ENCODE data around the gene HSD11B2.
"Not testable (repeated sequence)": the region's sequence is repeated elsewhere in the genome, so short reads cannot be mapped to it uniquely, and the experiment has no call there.

HSD11B2 gene

DNA sequence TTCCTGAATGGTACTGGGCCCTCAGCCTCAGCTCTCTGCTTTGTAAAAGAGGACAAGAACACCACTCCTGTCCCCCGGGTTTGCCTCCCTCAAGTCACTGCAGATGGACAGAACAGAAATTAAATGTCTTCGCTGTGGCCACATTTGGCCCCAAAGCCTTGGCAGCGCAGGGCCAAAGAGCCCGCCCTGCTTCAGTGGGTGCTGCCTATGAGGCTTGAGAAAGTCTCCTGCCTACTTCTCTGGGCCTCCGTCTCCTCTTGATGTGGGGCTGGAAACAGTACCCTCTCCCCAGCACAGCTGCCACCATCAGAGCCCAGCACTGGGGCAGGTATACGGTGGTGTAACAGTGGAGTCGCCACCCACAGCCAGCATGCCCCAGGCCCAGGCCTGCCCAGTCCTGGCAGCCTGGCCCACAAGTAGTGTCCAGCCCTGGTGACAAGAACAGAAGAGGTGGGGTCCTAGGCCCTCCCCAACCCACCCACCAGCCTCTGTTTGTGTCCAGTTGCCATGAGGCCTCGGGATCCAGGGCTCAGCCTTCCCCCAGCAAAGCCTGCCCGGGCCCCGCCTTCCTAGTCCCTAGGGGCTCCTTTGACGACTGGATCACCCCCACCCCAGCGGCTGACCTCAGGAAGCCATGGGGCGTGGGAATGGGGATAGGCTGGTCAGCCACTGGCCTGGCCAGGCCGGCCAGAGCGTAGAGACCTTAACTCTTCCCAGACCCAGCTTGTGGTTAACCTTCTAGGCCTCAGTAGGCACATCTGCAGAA is 33.7 kb upstream of the HSD11B2 start:
- no peak for DNase-seq

DNA sequence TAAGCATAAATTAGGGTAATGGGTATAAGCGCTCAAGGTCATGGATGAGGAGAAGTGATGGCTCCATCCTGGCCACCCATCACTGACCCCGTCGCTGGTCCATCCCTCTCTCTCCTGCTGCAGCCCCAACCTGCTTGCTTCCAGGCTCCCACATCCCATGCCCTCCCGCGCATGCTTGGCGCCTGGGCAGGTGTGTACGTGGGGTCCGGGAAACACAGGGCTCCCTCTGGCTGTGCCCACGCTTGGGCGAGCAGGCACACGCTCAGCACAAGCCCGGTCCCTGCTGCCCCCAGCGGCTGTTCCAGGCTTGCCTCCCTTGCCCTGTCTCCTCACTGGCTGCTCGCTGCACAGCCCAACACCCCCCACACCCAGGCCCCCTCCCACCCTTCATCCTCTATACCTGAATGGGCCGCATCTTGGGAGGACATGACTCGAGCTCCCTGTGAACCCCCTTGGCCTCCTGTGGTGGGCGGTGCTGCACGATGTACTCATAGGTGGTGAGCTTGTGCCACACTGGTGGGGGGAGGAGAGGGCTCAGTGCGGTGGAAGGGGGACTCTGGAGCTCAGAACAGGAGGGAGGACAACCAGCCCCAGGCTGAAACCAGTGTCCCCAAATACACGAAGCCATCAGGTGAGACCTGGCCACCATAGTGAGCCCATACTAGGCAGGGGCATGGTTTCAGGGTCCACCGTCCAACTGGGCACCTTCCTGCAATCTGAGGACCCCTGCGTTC is 32.9 kb upstream of the HSD11B2 start:
- peak; percentile 36 for DNase-seq

DNA sequence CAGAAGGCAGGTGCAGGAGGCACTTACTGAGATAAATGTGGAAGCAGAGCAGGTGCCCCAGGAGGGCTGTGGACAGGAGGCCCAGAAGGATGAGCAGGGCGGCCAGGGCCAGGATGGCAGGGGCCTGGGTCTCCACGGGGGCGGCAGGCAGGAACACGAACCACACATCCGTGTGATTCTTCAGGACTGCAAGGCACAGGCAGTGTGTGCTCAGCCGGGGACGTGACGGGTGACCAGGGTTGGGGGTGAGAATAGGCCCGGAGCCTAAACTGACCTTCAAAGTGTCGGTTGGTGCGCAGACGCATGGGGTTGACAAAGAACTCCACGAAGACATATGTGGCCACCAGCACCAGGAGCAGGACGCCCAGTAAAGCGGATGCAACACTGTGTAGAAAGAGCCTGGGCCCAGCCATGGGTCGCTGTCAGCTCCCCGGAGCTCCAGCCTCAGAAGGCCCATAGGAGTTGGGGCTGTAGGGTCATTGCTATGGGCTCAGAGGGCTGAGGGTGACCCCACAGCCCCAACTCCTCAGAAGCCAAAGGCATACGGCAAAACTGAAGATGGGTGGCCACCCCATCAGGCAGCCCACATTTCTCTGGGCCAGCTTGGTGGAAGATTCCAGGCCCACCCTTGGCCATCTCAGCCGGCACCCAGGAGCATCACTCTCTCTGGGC is 32.2 kb upstream of the HSD11B2 start:
- DNase-seq, result no peak

DNA sequence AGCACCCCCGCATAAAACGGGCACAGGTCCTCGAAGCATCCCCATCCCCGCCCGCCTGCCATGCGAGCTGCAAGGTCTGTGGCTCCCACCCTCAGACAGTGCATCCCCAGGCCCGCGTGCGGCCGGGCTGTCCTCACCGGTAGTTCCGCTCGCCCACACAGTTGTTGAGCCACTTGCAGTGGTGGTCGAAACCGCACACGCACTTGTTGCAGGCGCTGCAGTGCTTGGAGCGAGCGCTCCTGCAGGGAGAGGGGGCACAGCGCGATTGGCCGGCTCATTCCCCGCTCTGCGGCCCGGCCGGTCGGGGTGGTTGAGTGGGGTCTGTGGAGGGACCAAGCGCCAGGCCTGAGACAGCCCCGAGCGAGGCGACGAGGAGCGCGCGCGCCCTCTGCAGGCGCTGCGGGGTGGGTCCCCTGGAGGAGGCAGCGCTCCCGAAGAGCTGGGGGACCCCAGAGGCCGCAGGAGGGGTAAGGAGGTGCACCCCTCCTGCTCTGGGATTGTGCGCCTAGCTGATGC is 31.6 kb upstream of the HSD11B2 start:
- no peak for DNase-seq

DNA sequence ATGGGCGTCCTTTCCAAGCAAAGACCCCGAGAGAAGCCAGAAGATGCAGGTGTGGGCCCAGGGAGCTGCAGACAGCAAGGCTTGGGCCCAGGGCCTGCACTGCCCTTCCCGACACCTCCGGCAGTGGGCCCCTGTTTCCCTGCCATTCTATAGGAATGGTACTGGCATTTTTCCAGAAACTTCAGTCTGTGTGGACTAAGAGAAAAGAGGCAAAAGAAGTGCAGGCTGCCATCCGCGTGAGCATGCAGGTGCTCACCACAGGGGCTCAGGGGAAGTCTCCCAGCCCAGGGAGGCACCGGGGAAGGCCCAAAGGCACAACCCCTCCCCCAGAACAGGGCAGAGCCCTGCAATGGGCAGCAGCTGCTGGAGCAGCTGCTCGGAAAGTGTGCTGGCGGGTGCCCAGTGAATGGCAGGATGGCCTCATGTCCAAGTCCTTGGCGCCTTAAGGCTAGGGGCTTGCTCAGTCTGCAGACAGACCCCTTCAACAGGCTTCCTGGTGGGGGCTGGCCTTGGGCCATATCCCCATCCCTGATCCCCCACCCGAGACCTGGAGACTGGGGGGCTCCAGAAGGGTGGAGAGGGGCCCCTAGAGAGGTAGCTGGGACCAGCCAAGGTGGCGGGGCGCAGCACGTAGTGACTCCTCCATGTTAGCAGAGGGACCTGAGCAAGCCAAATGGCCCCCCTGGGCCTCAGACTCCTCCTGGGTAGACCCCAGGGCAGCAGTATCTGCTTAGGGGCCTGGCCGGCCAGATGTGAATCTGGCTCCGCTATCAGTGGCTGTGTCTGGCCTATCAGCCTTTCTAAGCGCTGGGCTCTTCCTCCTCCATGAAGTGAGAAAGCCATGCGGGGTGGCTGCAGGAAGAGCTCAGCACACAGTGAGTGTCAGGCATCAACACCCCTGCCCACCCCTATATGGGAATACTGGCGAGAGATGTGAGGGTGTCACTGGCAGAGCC is 30.9 kb upstream of the HSD11B2 start:
- DNase-seq, result peak; percentile 23

DNA sequence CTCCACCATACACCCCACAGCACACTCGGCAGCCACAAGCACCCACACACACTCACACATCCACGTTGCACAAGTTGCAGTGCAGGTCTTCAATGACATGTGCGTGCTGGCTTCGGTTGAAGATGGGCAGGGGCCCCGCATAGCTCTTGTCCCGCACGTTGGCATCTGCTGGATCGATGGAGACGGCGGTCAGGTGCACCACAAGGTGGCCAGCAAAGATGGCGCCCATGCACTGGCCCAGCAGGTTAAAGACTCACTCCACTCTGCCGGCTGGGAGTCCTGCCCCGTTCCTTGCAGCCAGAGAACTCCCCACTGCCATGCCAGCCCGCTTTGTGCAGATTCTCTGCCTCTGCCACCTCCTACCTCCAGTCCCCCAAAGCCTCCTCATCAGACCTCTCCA is 30.0 kb upstream of the HSD11B2 start:
- DNase-seq, result no peak

DNA sequence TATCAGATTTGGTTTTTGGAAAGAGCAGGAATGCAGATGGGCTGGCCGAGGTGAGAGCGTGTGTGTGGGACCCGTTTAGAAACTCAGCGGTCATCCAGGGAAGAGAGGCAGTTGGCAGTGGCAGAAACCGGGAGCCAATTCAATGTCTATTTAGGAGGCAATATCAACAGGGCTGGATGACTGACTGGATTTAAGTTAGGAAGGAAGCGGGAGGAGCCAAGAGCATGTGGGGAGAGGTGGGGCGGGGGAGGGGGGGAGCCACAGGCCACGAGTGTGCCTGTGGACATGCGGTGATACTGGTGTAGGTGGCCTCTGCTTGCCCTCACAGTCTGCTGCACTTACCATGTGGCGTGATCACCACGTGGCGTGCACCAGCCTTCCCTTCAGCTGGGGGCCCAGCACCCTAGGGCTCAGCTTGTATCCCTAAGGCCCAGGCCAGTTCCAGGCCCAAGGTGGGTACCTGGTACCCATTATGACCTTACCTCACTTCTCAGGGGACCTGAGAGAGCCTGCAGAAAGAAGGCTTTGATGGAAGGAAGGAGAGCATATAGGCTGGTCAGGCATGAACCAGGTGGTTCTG is 26.9 kb upstream of the HSD11B2 start:
- no peak for DNase-seq

DNA sequence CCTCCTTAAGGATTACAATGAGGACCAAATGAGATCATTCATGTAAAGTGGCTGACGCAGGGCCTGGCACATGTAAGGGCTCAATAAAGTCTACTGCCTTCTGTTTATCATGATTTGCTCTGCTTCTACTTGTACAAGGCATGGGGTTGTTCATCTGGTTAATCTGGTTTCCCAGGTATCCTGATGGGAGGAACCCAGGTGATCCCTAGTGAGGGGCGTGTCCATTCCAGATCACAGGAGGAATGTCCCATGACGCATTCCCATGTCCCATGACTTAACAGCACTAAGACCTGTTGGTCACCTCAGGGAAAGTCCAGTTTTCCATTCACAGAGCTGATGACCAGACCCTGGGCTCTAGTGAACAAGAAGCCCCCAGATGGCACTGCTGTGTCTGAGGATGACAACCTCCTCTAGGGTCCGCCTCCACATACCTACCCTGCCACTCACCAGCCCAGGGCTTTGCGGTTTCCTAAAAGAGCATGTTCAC is 26.1 kb upstream of the HSD11B2 start:
- no peak for DNase-seq

DNA sequence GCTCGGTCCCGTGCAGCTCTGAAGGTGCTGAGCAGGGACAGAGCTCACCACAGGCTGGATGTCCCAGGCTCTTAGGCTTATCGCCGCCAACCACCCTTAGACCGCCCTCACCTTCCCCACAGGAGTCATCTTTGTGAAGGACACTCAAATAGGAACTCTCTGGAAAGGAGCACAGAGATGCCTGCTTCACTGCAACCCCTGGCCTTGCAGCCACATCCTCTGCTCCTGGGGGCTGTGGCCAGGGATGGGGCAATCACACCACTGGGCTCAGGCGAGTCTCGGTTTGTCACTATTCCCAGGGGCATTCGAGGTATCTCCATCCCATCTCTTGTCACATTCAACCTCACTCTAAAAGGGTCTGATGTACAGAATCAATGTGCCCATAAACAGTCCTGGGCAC is 25.6 kb upstream of the HSD11B2 start:
- no peak for DNase-seq

DNA sequence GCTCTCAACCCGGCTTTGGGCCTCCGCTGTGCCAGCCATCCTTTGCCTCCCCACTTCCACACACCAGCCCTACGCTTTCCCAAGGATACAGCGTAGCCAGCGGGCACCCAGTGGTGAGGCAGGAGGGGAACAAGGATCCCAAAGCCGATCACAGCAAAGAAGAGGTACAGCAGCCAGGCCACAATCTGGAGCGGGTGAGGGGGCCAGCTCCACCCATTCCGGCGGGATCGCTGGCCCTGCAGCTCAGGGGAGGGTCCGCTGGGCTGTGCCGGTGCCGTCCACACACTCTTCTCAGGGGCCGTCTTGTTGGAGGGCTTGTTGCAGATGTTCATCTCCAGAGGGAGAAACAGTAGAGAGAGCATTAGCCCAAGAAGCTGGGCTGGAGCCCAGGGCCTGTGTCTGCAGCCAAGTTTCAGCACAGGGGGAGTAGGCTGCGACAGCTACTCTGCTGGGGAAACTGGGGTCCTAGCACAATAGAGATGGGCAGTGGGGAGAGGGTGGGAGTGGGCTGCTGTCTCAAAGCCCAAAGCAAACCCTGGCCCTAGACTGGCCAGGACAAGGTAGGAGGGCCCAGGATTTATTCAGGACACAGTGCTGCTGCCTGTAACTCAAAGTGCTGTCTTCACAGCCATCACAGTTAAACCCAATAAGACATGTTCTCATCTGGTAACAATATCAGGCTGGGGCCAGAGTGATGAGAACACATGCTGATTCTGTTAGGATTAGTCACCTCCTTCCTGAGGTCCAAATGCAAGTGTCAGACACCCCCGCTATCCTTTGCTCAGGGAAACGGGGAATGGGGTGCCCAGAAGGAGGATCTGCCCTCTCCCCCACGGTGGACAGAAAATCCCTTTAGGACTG is 24.6 kb upstream of the HSD11B2 start:
- peak; percentile 5 for DNase-seq

DNA sequence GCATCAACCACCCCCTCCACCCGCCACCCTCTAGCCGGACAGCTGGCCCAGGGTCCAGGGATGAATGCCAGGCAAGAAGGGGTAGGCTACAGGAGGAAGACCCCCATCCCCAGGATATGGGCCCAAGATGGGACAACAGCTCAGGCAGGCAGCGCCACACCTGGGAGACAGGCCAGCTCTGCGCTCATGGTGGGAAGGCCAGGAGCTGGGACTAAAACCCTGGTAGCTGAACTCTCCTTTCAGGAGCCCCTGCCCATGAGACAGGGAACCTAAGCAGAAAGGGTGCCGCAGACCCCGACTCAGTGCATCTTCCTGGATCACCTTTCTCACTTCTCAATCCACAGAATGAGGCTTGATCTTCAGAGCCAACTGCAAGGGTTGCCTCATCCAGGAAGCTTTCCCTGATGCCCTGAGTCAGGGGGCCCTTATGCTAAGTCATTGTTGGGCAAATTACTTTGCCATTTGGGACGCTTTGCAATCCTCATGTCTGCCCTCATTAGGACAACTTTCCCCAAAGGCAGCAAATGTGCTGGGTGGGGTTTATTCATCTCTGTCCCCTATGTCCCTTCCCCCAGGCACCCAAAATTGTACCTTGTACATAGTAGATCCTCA is 23.6 kb upstream of the HSD11B2 start:
- DNase-seq, result no peak

DNA sequence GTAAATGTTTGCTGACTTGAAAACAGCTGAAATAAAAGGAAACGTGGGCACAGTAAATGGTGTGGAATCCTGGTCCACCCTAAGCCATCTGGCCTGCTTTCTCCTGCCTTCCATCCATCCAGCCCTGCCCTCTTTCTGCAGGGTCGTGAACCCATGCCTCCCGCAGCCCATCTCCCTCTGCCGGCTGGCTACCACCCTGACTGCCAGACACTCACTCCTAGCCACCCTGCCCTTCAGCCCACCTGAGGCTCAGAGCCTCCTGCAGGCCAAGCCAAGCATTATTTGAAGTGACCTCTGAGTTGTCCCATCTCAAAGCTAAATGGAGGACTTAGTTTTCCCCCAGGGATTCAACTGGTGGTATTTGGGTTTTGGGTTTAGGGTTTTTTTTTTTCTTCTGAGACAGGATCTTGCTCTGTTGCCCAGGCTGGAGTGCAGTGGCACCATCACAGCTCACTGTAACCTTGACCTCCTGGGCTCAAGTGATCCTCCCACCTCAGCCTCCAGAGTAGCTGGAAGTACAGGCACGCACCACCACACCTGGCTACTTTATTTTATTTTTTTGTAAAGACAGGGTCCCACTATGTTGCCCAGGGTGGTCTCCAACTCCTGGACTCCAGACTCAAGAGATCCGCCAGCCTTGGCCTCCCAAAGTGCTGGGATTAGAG is 23.0 kb upstream of the HSD11B2 start:
- no peak for DNase-seq

DNA sequence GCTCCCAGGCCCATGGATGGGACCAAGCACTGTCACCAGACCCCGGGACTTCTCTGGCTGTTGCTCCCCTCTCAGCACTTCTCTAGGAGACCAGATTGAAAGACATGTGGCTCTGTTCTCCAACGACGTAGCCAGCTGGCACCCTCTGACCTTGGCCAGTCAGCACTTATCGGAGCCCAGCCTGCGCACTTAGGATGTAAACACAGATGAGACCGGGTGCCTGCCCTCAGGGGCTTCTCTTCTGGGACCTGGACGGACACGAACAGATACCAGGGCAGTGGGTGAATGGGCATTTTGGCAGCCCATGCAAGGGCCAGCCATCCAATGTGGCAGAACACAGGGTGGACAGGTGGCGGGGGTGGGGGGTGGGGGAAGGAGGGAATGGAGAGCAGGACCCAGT is 21.3 kb upstream of the HSD11B2 start:
- no peak for DNase-seq

DNA sequence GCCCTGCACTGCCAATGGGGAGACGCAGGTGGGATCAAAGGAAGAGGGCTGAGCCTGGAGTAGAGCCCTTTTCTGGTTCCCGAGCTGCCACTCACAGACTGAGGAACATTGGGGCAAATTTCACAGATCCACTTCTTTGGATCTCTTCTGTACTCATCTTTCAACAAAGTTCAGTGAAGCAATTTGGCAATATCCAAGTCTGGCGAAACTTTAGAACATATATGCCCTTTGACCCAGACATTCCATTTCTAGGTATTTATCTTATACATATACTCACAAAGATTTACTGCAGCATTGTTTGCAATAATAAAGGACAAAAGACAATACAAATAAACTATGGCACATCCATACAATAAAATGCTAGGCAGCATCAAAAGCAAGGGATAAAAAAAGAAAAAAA is 19.6 kb upstream of the HSD11B2 start:
- DNase-seq, result no peak

DNA sequence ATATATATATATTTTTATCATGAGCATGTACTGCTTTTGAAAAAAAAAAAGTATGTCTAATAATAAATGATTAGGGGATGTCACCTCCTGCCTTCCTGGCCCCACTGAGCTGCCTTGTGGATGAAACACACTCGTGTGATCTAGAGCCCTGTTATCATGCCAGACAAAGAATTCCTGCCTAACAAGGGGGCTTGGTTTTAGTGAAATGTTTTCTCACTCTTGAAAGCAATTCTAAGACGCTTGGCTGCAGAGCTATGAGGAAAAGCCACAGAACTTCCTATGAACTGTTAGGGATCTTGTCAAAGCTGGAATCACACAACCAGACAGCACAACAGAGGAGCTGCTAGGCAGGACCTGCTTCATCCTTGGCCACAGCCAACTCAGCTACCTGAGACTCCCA is 18.6 kb upstream of the HSD11B2 start:
- DNase-seq, result no peak

DNA sequence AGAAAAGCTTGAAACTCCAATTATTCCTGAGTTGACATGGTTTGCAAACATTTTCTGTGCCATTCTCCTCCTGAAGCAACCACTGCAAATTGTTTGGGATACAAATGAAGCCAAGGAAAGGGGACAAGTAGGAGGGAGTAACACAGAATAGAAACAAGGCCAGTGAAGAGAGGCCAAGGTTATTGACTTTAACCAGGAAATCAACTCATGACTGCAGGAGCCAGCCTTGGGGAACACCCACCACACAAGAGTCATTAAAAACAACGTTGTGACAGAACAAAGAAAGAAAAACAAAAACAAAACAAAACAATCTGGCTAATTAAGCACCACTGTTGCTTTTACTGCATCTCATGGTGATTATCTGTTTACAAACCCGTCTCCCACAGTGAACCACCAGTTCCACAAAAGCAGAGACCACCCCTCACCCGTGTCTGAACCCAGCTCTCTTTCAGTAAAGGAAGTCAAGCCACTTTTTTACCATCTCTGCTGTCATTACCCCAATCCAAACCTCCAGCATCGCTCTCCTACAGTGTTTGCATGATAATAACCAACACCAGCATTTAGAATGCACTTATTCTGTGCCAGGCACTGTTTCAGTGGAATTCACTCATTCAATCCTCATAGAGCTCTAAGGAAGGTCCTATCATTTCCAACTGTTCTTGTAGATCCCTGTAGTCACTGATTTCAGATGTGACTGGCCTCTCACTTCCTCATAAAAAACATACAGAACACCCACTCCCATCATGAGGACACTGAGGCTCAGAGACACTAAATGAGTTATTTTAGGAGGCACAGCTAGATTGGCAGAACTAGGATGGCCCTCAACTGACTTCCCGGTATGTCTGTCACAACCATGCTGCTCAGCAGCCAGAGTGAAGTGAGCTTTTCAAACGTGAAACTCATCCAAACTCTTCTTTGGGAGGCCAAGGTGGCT is 16.7 kb upstream of the HSD11B2 start:
- no peak for DNase-seq

DNA sequence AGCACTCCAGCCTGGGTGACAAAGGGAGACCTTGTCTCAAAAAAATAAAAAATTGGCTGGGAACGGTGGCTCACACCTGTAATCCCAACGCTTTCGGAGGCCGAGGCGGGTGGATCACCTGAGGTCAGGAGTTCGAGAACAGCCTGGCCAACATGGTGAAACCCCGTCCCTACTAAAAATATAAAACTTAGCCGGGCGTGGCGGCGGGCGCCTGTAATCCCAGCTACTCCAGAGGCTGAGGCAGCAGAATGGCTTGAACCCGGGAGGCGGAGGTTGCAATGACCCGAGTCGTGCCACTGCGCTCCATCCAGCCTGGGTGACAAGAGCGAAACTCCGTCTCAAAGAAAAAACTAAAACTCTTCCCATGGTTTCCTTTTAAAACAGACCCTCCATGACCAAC is 15.5 kb upstream of the HSD11B2 start:
- not testable (repeated sequence) for DNase-seq

DNA sequence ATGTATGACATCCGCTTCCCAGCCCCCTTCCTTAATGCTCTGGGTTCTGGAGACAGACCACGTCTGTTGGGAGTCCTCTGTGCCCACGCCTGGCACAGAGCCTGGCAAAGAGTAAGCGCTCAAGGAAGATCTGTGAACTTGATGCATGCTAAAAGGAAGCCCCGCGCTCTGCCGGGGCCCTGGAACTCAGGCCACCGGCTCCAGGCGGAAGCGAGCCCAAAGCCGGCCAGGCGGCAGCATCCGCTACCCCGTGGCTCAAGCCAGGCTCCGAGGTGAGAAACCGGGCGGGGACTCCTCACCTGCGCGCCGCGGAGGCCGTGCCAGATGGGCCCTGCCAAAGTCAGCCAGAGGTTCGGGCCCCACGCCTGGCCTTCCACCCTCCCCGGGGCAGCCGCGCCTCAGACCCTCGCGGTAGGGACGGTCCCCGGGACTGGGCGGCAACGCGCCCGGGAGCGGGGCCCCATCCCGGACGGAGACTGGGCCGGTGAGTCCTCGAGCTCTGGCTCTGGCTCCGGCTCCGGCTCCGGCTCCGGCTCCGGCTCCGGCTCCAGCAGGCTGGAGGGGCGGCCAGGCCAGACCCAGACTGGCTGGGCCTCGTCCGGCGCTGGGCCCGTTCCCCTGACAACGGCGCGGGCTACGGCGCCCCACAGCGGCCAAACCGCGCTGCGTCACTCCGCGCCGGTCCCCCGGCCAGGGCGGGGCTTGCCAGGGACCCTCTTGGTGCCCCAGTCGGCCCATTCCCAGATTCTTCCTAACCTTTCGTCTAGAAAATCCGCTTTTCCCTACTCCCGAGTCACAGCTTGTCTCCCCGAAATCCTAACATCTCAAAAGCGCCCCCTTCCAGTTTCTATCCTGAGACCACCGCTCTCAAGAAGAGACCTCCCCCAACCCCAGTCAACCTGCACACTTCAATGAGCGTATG is 14.8 kb upstream of the HSD11B2 start, which contains the start of gene ZDHHC1:
TSS of gene ZDHHC1 (minus strand) at position 606 of the 922 bp plus-strand sequence. CDS start 8,702 bp downstream, outside the sequence.
- peak; percentile 26 for DNase-seq
